ENCODE measurements around the gene ZIC3. TPM values are rescaled to one million over a fixed set of nuclear protein-coding genes. Genes with fewer than 3 reads are reported as not detected.
"Not testable (repeated sequence)": the region's sequence is repeated elsewhere in the genome, so short reads cannot be mapped to it uniquely, and the experiment has no call there.

ZIC3 gene
- total and polyA plus RNA-seq, 7 experiments from 2014 or later, result not detected

DNA sequence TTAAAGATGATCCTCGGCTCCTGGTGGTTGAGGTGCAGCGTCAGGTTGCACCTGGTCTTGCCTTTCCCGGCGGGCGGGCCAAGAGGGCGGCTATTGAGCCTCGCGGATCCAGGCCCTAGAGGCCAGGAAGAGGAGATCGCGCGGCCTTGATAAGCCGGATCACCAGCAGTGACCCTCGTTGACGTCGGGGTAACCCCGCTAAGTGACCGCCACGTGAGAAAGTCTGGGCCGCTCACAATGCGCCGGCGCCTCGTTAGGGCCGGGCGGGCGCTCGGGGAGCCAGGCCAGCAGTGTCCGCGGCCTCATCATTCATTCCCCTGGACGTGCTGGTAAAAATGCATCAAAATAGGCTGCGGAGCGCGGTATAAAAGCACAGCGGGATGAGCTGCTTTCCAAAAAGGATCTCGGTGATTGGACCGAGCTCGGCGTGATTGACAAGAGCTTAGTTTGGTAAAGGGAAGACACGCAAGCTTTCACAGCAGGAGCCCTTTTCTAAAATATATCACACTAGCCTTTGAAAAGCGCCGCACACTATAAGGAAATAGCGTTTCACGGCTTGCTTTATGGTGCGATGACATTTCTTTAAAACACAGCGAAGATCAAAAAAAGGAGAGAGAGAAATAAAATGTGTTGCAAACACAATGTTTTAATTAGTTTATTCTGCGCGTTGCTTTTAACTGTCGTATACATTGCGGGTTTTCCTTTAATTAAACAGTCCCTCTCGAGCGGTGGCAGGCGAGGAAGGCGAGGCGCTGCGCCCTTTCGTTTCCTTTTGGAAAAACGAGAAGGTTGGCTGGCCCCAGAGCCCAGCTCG lies 15.9 kb upstream of the ZIC3 start:
- Mint-ChIP-seq H3K36me3 (no peaks in the 10 kb centered on the region), H3K4me1 (peaks cover 0 to 17% (median 14%) of the 10 kb centered on the region in 7 donors), H3K27me3 (peaks cover 24 to 52% (median 47%) of the 10 kb centered on the region in 5 donors), H3K4me3 (peak overlapping the region in 8 of 10 donors; percentile 10 to 75 (median 60)), H3K27ac (peak overlapping the region in 1 of 9 donors; percentile 46), H3K9me3 (peaks cover 0 to 2% (median 0%) of the 10 kb centered on the region in 11 donors)
- no peaks in the 10 kb centered on the region for H3K9me3 ChIP-seq (ENCODE audit: control insufficient read depth in 2 of 3, low read length in 3 of 3)
- CTCF ChIA-PET, result no interaction called here
- no peak overlapping the region for H3K4me3 ChIP-seq (ENCODE audit: low read length)
- no peaks in the 10 kb centered on the region for H3K27me3 ChIP-seq (ENCODE audit: control insufficient read depth in 2 of 2, insufficient read depth in 2 of 2, low read length in 2 of 2)
- DNase-seq (no peak), ATAC-seq (no peak)
- intact Hi-C loops (cut with micrococcal nuclease), result loop anchor here in 1 of 2 donors (2.0 kb wide), 1 partner anchor 13 kb away; no protein-coding TSS in a partner anchor
- no peaks in the 10 kb centered on the region for H3K4me1 ChIP-seq (ENCODE audit: control insufficient read depth in 2 of 2, insufficient read depth in 2 of 2, low read length in 2 of 2)
- POLR2A ChIA-PET, result no interaction called here
- no peak overlapping the region for H3K27ac ChIP-seq (ENCODE audit: low read depth, low read length)
- H3K36me3 ChIP-seq (ENCODE audit: control insufficient read depth in 2 of 3, insufficient read depth in 3 of 3, low read length in 3 of 3), result no peaks in the 10 kb centered on the region

DNA sequence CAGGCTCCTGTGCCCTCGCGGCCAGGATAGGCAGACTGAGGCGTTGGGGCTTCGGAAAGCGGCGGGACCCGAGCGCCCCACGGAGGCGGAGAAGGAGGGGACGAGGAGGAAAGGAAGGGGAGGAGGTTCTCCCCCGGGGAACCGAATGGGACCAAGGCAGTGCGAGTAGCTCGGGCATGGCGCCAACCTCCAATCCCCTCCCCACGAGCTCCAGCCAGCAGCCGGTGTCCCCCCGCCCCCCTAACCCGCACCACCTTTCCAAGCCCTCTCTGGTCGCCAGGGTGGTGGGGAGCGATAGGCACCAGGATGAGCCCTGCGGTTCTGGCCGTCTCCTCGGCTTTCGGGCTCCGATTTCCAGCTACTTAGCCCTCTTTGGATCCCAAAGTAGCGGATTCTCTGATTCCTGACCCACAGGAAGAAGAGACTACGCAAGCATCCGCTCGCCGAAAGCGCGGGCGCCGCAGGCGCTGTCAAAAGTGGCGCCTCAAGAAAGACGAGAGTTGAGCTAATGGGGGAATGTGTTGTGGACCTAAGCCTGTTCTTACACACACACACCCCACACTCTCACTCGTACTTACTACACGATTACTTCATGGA lies 15.2 kb upstream of the ZIC3 start:
- CTCF ChIA-PET, result no interaction called here
- Histone ChIP-seq H3K27ac (ENCODE audit: low read depth, low read length) (no peak overlapping the region), H3K4me3 (ENCODE audit: low read length) (no peak overlapping the region), H3K27me3 (ENCODE audit: control insufficient read depth in 2 of 2, insufficient read depth in 2 of 2, low read length in 2 of 2) (no peaks in the 10 kb centered on the region), H3K9me3 (ENCODE audit: control insufficient read depth in 2 of 3, low read length in 3 of 3) (no peaks in the 10 kb centered on the region), H3K36me3 (ENCODE audit: control insufficient read depth in 2 of 3, insufficient read depth in 3 of 3, low read length in 3 of 3) (no peaks in the 10 kb centered on the region), H3K4me1 (ENCODE audit: control insufficient read depth in 2 of 2, insufficient read depth in 2 of 2, low read length in 2 of 2) (no peaks in the 10 kb centered on the region)
- ATAC-seq (no peak), DNase-seq (no peak)
- intact Hi-C loops (cut with micrococcal nuclease), result no loop called here
- Mint-ChIP-seq H3K4me1 (peaks cover 0 to 17% (median 14%) of the 10 kb centered on the region in 7 donors), H3K9me3 (peaks cover 0 to 2% (median 0%) of the 10 kb centered on the region in 11 donors), H3K4me3 (peak overlapping the region in 8 of 10 donors; percentile 11 to 75 (median 50)), H3K27ac (no peak overlapping the region), H3K36me3 (no peaks in the 10 kb centered on the region), H3K27me3 (peaks cover 19 to 47% (median 42%) of the 10 kb centered on the region in 5 donors)
- POLR2A ChIA-PET, result no interaction called here

DNA sequence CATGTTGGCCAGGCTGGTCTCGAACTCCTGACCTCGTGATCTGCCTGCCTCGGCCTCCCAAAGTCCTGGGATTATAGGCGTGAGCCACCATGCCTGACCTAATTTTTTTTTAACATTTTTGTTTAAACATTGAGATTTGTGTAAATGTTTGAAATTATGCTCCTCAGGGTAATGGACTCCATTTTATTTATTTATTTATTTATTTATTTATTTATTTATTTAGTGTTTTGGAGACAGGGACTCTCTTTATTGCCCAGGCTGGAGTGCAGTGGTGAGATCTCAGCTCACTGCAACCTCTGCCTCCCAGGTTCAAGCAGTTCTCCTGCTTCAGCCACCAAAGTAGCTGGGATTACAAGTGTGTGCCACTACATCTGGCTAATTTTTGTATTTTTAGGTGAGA lies 13.8 kb upstream of the ZIC3 start:
- H3K4me3 ChIP-seq (ENCODE audit: low read length); H3K4me1 ChIP-seq (ENCODE audit: control insufficient read depth in 2 of 2, insufficient read depth in 2 of 2, low read length in 2 of 2); H3K27ac ChIP-seq (ENCODE audit: low read depth, low read length); CTCF ChIA-PET; H3K36me3 ChIP-seq (ENCODE audit: control insufficient read depth in 2 of 3, insufficient read depth in 3 of 3, low read length in 3 of 3); intact Hi-C loops (cut with micrococcal nuclease); H3K27ac Mint-ChIP-seq; H3K9me3 Mint-ChIP-seq; H3K36me3 Mint-ChIP-seq; POLR2A ChIA-PET; DNase-seq; H3K9me3 ChIP-seq (ENCODE audit: control insufficient read depth in 2 of 3, low read length in 3 of 3); H3K4me3 Mint-ChIP-seq; ATAC-seq; H3K27me3 ChIP-seq (ENCODE audit: control insufficient read depth in 2 of 2, insufficient read depth in 2 of 2, low read length in 2 of 2): not testable (repeated sequence)
- Mint-ChIP-seq H3K27me3 (peaks cover 22 to 47% (median 36%) of the 10 kb centered on the region in 5 donors), H3K4me1 (peaks cover 0 to 17% (median 12%) of the 10 kb centered on the region in 7 donors)

DNA sequence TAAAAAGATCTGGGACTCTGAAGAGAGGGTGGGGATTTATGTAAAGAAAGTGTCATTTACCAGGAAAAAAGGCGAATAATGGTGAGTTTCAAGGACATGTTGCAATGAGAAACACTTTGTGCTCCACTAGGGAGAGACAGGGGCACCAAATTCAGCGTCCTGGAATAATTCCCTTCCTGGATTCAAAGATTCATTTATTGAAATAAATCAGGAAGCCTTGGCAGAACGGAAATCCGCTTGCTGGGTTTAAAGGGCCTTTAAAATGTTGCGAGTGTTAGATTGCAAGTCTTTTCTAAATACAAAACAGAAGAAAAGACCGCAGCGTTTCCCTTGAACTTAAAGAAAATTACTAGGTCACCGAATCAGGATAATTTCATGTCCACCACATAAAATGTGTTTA lies 3.8 kb upstream of the ZIC3 start:
- POLR2A ChIA-PET, result no interaction called here
- H3K9me3 Mint-ChIP-seq, result peaks cover 0 to 13% (median 0%) of the 10 kb centered on the region in 11 donors
- H3K4me1 ChIP-seq (ENCODE audit: control insufficient read depth in 2 of 2, insufficient read depth in 2 of 2, low read length in 2 of 2), result peaks cover 0 to 4% of the 10 kb centered on the region in 2 donors
- H3K36me3 ChIP-seq (ENCODE audit: control insufficient read depth in 2 of 3, insufficient read depth in 3 of 3, low read length in 3 of 3), result no peaks in the 10 kb centered on the region
- H3K27me3 Mint-ChIP-seq, result peaks cover 24 to 50% (median 33%) of the 10 kb centered on the region in 5 donors
- DNase-seq (no peak), ATAC-seq (no peak)
- H3K4me3 Mint-ChIP-seq, result no peak overlapping the region
- no peak overlapping the region for H3K27ac Mint-ChIP-seq
- H3K27ac ChIP-seq (ENCODE audit: low read depth, low read length), result no peak overlapping the region
- intact Hi-C loops (cut with micrococcal nuclease), result loop anchor here in 1 of 2 donors (2.0 kb wide), 1 partner anchor 13 kb away; no protein-coding TSS in a partner anchor
- no peaks in the 10 kb centered on the region for H3K27me3 ChIP-seq (ENCODE audit: control insufficient read depth in 2 of 2, insufficient read depth in 2 of 2, low read length in 2 of 2)
- H3K4me3 ChIP-seq (ENCODE audit: low read length), result no peak overlapping the region
- H3K36me3 Mint-ChIP-seq, result peaks cover 0 to 4% (median 0%) of the 10 kb centered on the region in 5 donors
- peaks cover 4 to 12% (median 10%) of the 10 kb centered on the region in 7 donors for H3K4me1 Mint-ChIP-seq
- CTCF ChIA-PET, result no interaction called here
- no peaks in the 10 kb centered on the region for H3K9me3 ChIP-seq (ENCODE audit: control insufficient read depth in 2 of 3, low read length in 3 of 3)

DNA sequence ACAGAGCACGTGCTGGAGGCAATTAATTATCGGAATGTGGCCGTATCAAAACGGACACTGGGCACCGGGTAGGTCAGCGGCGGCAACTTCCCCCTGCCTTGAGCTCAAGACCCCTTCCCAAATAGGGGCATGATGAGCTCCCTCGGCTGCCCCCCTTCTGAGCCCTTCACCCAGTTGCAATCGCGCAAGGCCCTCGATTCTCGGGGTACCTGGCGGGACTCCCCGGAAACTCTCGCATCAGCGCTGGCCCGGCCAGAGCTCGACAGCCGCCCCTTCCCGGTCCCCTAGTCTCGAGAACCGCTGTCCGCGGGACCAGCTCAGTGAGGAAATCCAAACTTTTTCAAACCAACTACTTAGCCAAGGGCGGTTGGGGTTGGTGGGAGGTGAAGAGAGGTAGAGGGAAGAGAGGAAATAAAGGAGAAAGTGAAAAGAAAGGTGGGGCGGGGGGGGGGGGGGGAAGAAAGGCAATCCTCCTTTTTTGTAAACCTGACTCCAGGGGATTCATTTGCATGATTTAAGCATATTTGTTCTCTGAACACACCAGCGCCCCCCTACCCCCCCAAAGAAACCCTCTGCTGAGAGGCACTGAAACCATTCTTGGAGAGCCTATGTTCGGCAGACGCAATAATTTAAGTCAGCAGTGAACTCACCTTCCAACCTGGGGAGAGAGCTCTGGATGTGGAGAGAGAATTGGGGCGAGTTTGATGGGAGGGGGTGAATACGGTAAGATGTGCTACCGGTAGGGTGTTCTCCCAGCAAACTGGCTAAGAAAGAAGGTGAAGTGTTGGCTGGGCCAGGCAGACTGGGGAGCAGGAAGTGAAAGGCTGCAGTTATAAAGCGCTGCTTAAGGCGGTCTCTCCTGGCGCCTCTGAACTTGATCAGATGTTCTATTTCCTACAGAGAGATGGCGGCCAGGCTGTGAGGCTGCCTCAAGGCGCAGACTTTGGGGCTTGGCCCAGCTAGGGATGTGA lies 2.0 kb upstream of the ZIC3 start:
- DNase-seq, result no peak
- POLR2A ChIA-PET, result no interaction called here
- intact Hi-C loops (cut with micrococcal nuclease), result loop anchor here in 1 of 2 donors (2.0 kb wide), 1 partner anchor 15 kb away; no protein-coding TSS in a partner anchor

DNA sequence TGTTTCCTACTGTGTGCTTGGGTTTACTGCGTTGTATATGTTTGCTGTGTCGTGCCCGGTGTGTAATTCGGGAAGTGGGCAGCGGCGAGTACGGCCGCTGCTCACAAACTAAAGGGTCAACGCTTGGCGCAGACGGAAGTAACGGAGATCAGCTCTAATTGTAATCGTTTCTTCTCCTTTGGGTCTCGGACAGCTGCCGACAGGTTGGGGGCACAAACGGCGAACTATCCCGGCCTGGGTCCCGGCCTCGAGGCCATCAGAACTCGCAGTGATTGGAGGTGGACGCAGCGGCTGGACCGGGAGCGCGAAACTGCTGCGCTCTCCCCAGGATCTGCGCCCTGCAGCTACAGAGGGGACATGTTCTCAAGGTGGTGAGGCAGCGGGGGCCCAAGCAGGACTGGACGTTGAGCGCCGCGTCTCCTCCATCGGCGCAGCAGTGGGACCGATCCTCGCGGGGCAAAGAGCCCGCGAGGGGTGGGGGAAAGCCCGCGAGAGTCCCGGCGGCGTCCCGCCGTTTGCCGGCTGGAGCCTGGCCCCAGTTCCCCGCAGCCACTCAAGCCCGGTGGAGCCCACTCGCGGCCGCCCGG lies 516 bp upstream of the ZIC3 start:
- intact Hi-C loops (cut with micrococcal nuclease), result no loop called here
- Histone ChIP-seq H3K36me3 (ENCODE audit: control insufficient read depth in 2 of 3, insufficient read depth in 3 of 3, low read length in 3 of 3) (no peaks in the 10 kb centered on the region), H3K4me3 (ENCODE audit: low read length) (no peak overlapping the region), H3K9me3 (ENCODE audit: control insufficient read depth in 2 of 3, low read length in 3 of 3) (no peaks in the 10 kb centered on the region), H3K27ac (ENCODE audit: low read depth, low read length) (no peak overlapping the region), H3K4me1 (ENCODE audit: control insufficient read depth in 2 of 2, insufficient read depth in 2 of 2, low read length in 2 of 2) (peaks cover 0 to 4% of the 10 kb centered on the region in 2 donors), H3K27me3 (ENCODE audit: control insufficient read depth in 2 of 2, insufficient read depth in 2 of 2, low read length in 2 of 2) (peaks cover 0 to 13% of the 10 kb centered on the region in 2 donors)
- ChIA-PET CTCF (no interaction called here), POLR2A (no interaction called here)
- H3K27me3 Mint-ChIP-seq, result peaks cover 43 to 78% (median 54%) of the 10 kb centered on the region in 5 donors
- peaks cover 6 to 27% (median 16%) of the 10 kb centered on the region in 7 donors for H3K4me1 Mint-ChIP-seq
- peaks cover 0 to 20% (median 4%) of the 10 kb centered on the region in 11 donors for H3K9me3 Mint-ChIP-seq
- DNase-seq (no peak), ATAC-seq (no peak)
- peak overlapping the region in 1 of 9 donors; percentile 82 for H3K27ac Mint-ChIP-seq
- H3K36me3 Mint-ChIP-seq, result peaks cover 0 to 4% (median 0%) of the 10 kb centered on the region in 5 donors
- peak overlapping the region in 9 of 10 donors; percentile 33 to 82 (median 60) for H3K4me3 Mint-ChIP-seq

More for the DNA sequence above, 2.0 kb upstream of the ZIC3 start:
- no peak overlapping the region for H3K4me3 ChIP-seq (ENCODE audit: low read length)
- H3K36me3 ChIP-seq (ENCODE audit: control insufficient read depth in 2 of 3, insufficient read depth in 3 of 3, low read length in 3 of 3), result no peaks in the 10 kb centered on the region
- ATAC-seq, result no peak
- peaks cover 0 to 13% (median 3%) of the 10 kb centered on the region in 11 donors for H3K9me3 Mint-ChIP-seq
- H3K27ac Mint-ChIP-seq, result peak overlapping the region in 1 of 9 donors; percentile 23
- H3K4me1 ChIP-seq (ENCODE audit: control insufficient read depth in 2 of 2, insufficient read depth in 2 of 2, low read length in 2 of 2), result peaks cover 0 to 4% of the 10 kb centered on the region in 2 donors
- peaks cover 0 to 7% of the 10 kb centered on the region in 2 donors for H3K27me3 ChIP-seq (ENCODE audit: control insufficient read depth in 2 of 2, insufficient read depth in 2 of 2, low read length in 2 of 2)
- H3K4me3 Mint-ChIP-seq, result peak overlapping the region in 7 of 10 donors; percentile 3 to 54 (median 33)
- peaks cover 0 to 4% (median 0%) of the 10 kb centered on the region in 5 donors for H3K36me3 Mint-ChIP-seq
- H3K4me1 Mint-ChIP-seq, result peaks cover 6 to 27% (median 16%) of the 10 kb centered on the region in 7 donors
- H3K9me3 ChIP-seq (ENCODE audit: control insufficient read depth in 2 of 3, low read length in 3 of 3), result no peaks in the 10 kb centered on the region
- CTCF ChIA-PET, result no interaction called here
- H3K27ac ChIP-seq (ENCODE audit: low read depth, low read length), result no peak overlapping the region
- H3K27me3 Mint-ChIP-seq, result peaks cover 34 to 66% (median 43%) of the 10 kb centered on the region in 5 donors

Measured in naive thymus-derived CD4-positive, alpha-beta T cell (primary cell).